GM18909 (cell line): ENCODE measurements around the gene SYT14.
"Not testable (repeated sequence)": the region's sequence is repeated elsewhere in the genome, so short reads cannot be mapped to it uniquely, and the experiment has no call there.

ENCODE experiments used
- ATAC-seq: cut with Tn5 transposase; IDR thresholded peaks from one replicate; pipeline ENCODE4 v1.9.1; 2021; ENCODE audit warnings: mild to moderate bottlenecking; ENCODE audit not compliant: unreplicated experiment, poor library complexity

Gene SYT14

DNA sequence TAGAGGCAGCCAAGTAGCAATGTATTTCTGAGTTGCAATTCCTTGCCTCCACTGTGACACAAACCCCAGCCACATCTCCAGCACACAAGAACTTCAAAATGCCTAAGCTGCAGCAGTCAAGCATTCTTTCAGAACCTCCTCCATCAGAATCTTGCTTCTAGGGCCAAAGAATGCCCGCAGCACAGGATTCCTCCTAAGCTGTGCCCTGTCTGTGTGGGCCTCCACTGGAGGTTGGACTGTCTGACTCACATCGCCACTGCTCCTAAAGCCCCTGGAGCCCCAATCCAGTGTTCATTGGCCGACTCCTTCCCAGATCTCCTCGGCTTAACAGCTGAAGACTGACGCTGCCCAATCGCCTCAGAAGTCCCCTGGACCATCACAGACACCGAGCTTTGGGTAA lies 251.4 kb downstream of the SYT14 start:
- ATAC-seq, result no peak

DNA sequence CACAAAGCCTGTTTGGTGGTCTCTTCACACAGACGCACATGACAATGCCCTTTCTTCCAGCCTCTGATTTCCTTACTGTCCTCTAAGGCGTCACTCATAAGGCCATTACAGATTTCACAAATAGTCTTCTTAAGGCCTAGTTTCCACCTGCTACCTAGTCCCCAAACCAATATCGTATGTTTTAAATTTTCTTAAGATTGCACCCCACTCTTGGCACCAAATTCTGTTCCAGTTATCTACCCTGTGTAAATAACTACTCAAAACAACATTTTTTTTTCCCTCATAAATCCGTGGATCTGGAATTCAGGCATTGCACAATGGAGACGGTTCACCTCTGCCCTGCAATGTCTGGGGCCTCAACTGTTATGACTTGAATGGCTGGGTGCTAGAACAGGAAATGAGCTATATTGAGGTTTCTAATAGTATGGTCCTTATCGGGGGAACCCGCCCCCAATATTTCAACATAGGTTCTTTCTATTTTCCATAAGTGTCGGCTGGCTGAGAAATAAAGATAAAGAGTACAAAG lies 257.7 kb downstream of the SYT14 start:
- no peak for ATAC-seq

DNA sequence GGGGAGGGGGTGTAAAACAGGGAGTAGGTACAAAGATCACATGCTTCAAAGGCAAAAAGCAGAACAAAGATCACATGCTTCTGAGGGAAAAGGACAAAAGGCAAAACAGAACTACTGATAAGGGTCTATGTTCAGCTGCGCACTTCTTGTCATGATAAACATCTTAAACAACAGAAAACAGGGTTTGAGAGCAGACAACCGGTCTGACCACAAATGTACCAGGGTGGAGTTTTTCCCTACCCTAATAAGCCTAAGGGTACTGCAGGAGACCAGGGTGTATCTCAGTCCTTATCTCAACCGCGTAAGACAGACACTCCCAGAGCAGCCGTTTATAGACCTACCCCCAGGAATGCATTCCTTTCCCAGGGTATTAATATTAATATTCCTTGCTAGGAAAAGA lies 258.2 kb downstream of the SYT14 start:
- not testable (repeated sequence) for ATAC-seq

DNA sequence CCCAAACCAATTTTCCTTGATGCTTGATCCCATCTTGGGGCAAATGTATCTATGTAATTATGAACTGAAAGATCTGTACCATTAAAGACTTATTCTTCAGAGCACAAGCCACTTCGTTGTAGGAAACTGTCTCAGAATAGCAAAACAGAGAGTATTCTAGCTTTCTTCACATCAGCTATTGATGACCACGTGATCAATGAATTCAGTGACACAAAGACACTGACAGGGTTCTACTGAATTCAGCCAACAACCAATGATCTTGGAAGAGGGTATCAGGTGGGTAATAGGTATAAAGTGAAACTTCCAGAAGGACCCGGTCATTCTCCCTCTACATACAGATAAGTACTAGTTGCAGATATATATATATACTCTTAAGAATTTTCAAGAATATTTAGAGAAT lies 260.8 kb downstream of the SYT14 start:
- ATAC-seq, result no peak

DNA sequence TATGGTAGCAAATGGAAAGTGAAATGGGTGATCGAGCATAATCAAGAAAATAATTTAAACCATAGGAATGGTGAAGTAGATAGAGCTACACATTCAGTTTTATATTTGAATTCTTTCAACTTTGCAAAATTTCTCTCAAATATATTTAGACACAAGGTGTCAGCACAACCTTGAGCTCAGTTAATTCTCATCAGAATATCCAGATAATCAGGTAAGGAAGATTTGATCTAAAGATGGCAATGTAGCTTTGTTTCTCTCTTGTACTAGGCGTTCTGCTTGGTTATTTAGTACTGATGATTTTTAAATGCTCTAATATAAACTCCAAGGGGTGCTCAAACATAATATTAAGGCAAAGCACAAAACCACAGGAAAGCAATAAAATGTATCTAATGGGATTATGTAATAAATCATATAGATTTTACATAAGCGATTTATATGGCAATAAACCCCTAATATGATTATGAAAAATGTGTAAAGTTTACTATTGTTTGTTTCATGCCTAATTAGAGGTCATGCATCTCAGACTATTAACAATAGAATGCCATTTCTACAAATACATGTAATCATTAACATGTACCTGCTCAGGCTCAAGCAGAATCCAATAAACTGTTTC lies 262.2 kb downstream of the SYT14 start:
- ATAC-seq, result no peak

DNA sequence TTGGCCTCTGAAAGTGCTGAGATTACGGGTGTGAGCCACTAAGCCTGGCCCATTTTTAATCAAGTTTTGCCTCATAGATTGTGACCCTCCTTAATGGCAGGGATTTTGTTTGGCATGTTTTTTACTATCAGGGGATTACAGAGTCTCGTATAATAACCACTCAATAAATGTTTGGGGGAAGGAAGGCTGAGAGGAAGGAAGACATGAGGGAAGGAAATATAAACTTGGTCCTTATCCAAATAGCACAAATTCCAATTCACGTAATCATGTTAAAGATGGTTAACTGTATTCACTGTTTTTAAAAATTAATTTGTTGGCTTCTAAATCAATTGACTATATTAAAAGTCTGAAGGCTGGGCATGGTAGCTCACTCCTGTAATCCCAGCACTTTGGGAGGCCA lies 263.7 kb downstream of the SYT14 start:
- no peak for ATAC-seq

DNA sequence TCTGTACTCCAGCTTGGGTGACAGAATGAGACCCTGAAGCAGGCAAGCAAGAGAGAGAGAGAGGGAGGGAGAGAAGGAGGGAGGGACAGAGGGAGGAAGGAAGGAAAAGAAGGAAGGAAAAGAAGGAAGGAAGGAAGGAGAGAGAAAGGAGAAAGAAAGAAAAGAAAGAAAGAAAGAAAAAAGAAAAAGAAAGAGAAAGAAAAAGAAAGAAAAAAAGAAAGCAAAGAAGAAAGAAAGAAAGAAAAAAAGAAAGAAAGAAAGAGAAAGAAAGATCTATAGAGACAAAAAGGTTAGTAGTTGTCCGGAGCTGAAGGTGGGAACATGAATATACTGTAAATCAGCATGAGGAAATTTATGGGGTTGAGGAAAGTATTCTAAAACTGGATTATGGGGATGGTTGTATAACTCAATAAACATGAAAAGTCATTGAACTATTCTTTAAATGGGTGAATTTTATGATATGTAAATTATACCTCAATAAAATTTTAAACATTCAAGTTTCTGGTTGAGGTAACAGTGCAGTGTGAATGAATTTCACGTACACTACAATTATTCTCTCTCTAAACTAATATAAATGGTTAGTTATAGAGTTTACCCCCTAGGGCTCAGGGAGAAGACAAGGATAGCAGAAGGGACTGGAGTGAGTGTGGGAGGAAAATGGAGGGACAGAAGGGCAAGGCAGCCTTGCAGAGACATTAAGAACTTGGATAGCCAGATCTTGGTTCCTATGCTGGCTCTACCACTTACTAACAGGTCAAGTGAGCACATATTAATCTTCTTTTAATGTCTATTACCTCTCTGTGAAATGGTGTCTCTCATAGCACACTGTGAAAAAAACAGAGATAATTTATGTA lies 269.8 kb downstream of the SYT14 start:
- ATAC-seq, result no peak

DNA sequence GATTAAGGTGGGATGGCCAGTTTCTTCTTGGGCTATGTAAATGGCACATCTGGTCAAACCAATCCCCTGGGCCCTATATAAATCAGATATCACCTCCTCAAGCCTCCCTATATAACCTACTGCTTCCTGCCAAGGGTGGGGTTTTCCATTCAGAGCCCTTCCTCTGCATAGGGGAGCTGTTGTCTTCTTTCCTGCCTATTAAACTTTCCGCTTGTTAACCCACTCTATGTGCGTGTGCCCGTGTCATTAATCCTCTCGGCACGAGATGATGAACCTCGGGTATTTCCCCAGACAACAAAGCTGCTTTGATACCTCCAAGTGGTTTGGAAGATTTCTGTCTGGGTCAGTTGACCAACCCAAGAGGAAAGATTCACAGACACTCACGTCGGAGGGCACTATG lies 275.3 kb downstream of the SYT14 start:
- no peak for ATAC-seq

DNA sequence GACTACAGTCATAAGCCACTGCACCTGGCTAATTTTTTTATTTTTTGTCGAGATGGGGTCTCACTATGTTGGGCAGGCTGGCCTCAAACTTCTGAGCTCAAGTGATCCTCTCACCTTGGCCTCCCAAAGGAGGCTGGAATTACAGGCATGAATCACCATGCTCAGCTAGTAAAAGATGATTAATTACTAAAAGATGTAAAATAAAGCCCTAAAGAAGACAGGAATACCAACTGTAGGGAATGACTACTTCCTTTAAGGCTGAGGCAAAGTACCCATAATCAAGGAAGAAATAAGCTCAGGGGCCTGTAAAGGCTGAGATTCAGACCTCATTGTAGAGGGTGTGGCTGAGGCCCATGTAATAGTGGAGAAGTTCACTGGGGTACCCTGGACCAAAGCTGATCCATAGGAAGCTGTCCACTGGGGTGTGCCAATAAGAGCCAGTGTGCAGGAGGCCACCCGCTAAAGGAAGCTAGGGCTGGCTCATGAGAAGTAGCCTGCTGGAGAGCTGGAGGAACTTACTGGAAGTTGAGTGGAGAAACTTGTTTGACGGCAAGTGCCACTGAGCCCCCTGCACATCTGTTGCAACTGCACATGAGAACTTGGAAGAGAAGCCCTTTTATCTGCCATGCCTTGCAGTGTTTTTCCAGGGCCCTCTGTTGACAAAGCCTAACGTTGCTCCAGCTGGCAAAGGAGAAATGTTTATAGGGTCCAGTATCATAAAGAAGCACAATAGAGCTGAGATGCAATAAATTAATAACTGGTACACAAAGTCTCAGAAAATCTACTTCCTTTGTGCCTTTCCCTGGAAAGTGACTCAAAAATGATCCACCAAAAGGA lies 276.8 kb downstream of the SYT14 start:
- no peak for ATAC-seq

DNA sequence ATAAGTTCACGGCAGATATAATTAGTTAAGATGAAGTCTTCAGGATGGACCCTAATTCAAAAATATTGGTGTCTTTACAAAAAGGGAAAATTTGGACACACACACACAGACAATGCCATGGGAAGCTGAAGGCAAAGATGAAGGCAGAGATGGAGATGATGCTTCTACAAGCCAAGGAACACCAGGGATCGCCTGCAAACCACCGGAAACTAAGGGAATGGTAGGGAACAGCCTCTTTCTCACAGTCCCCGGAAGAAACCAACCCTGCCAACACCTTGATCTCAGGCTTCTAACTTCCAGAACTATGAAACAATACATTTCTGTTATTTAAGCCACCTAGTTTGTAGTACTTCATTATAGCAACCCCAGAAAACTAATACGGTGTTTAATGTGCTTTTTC lies 279.5 kb downstream of the SYT14 start:
- no peak for ATAC-seq

DNA sequence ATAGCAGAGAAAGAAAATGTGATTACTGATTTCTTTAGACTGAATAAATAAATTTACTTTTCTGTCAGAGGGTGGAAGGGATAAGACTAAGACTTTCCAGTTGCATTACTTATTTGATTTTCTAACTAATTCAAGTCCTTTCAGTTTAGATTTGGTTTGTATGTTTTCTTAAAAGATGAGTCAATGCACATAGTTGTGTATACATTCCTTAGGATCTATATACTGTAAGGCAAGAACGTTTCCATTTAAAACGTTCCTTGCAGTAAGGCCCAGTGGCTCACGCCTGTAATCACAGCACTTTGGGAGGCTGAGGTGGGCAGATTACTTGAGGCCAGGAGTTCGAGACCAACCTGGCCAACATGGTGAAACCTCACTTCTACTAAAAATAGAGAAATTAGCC lies 280.0 kb downstream of the SYT14 start:
- ATAC-seq, result no peak
